T47D (cell line): ENCODE data around the gene SMG6.

Experiments used
- DNase-seq, 2 experiments: peaks; one replicate each; pipeline versions ENCODE4 v3.0.0 to v3.0.0-alpha.2; 2011 to 2012; ENCODE audit warnings: low read depth in 1 of 2, low spot score in 1 of 2
- JUND ChIP-seq: IDR thresholded peaks from 2 replicates; pipeline ENCODE4 v1.6.1; 2012; ENCODE audit warnings: low read depth
- in situ Hi-C: cut with HindIII; loops from 2 replicates; pipeline ENCODE4 v1.10.0; 2016; ENCODE audit warnings: low sequenced_read_pairs, low pct_unique_long_range_greater_than_20kb

The SMG6 gene

DNA sequence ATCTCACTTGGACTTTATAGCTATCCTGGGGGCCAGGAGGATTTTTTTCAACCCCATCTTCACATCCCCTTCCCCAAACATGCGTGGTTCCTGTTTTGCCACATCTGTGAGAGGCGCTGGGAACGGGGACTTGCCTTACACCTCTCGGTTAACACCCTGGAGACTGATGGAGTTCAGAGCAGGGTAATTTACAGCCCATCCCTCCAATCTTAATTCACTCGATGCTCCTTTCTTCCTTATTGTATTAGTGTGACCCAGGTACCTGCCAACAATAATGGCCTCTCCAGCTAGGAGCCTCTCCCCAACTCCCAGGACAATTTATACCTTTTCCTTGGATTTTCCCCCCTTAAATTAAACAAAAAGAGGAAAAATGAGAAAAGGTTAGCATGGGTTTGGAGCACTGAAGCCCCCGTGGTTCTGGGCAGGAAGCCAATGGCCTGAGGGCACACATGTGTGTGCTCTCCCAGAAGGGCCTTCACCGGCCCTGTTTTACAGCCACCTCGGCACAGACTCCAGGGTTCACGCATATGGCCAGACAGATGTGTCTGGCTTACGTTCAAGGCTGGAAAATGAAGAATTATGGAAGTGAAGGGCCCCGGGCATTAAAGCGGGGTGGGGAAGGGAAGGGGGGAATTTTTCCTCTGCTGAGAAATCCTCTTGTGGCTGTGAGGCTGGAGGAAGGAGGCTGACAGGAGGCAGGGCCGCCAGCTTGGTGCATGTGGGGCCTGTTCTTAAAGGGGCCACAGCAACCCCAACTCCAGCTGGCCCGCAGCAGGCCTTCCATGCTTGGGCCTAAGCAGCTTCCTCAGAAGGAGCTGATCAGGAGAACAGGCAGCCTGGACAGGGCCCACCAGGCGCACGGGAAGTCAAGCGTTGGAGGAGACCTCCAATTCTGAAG, 227.2 kb downstream of the SMG6 start:
- no peak for TF ChIP-seq JUND
- in situ Hi-C loops, result no loop called here
- no peak for DNase-seq

GRCh38 chr17:2075336-2076086, 228.1 kb downstream of the SMG6 start:
- no peak for DNase-seq
- TF ChIP-seq JUND, result no peak
- in situ Hi-C loops, result no loop called here

DNA sequence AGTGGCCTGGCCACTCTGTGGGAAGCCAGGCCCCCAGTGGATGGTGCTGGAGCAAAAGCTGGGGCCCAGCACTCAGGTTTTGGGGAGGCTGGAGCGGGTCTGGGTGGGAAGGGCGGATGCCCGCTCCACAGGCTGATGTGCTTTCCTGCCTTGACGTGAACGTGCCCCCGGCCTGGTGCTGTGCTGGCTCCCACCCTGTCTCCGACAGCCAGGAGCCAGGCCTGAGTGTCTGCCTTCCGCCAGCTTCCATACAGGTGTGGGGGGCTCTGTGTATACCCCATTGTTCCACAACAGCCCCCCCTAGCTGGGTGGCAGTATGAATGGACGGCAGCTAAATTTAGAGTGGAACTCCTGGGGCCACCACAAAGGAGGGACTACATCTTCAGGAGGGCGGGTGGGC, 228.7 kb downstream of the SMG6 start:
- no peak for DNase-seq
- in situ Hi-C loops, result no loop called here
- no peak for TF ChIP-seq JUND

DNA sequence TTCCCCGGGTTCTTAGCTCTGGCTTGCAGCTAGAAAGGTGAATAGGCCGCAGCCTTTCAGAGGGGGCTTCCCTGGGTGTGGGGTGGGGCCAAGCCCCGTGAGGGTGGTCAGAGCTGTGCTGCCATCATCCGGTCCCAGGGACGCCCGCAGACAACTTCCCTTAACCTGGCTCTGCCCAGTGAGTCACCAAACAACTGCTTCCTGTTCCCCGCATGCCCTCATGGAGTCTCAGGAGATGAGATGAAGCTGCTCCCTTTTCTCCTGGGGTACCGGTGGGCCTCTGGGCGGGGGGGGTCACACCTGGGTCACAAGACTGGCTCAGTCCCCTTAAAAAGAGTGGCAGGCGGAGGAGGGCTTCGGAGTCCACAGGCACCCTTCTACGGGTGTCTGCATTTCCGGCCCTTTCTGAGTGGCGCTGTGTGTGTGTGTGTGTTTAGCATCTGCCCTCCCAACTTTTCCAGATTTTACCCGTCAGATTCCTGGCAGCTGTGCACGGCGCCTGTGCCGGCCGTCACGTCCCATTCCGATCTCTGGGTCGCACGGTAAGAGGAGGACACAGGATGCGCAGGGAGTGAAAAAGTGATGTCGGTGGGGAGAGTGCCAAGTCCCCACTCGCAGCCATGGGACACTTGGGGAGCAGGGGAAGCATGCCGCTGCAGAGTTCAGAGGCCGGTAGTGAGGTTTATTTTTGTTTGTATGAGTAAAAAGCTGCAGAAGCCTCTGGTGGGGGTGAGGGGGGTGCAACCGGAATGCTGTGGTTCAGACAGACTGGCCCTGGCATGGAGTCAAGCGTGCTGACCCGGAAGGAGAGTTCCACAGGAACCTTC, 231.9 kb downstream of the SMG6 start:
- TF ChIP-seq JUND, result no peak
- in situ Hi-C loops, result no loop called here
- no peak for DNase-seq

- in situ Hi-C loops, result no loop called here
- TF ChIP-seq JUND, result no peak
- DNase-seq, result no peak
These were observed 232.6 kb downstream of the SMG6 start for GRCh38 chr17:2071024-2071385.

DNA sequence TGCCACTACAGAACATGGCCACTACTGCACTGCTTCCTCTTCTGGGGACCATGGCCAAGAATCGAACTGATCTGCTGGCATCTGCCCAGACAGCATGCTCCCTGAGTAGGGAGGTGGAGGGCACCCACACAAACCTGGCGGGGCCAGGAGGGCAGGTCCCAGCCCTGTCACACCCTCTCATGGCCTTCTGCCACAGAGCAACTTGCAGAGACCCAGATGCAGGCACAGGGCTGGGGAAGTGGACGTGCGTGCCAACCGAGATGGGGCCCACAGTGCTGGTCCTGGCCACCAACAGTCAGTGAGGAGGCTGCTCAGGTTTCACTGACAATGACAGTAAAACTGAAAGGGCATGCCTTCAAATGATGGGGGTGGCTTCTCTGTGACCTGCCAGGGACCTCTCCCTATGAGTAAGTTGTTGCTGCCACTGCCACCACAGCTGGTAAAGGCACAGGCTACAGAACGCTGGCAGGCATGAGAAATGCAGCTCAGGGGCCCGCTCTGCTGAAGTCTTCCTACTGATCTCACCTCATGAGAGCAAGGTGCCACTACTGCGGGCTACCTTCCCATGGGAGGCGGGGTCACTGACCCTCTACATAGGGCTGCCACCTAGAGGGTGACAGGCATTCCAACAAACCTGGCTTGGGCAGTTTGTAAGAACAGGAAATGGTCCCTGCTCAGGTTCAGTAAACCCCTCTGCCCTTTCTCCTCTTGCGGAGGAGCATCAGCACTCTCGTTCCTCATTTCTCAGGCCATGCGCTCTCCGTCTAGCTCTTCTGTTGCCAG, 233.2 kb downstream of the SMG6 start:
- no peak for TF ChIP-seq JUND
- no peak for DNase-seq
- in situ Hi-C loops, result no loop called here

DNA sequence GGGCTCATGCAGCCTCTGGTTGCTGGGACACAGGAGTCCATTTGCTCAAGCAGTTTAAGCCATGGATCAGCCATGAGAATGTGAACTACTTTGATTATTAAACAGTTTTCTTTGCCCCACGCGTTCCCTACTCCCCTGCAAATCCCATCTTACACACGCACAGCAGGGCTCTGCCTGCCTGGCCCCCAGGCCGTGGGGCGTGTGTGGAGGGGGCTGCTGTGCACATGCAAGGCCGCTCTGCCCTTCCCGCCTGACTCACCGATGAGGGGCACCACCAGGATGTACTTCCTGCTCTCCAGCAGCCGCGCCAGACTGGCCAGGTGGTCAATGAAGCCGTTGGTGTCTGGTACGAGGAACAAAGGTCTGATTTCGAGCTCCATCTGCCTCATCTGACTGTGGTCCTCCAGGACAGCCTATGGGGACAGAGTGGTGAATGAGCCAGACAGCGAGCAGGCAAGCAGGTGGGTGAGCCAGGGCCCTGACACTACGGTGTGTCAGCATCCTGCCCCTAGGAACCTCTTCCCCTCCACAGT, 235.0 kb downstream of the SMG6 start:
- no peak for DNase-seq
- TF ChIP-seq JUND, result no peak
- in situ Hi-C loops, result no loop called here

DNA sequence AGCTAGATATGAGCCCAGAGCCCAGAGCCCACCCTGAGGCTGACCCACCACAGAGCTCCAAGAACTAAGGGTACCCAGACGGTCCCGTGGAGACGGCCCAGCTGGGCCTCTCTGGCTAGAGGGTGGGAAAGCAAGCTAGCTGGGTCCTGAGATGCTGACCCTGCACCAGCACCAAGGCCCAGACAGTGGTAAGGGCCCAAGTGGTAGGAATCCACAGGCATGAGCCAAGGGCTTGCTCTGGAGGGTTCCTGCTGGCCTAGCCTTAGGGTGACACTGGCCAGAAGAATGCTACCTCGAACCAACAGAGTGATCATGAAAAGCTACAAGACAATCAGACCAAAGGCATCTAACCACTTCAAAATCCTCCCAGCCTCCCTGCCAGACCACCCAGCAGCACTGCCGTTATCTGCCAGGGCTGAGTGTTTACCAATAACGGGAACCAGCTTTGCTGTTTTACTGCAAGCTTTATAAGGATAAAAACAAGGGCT, 235.5 kb downstream of the SMG6 start:
- in situ Hi-C loops, result no loop called here
- no peak for DNase-seq
- no peak for TF ChIP-seq JUND

GRCh38 chr17:2067608-2068024, 236.0 kb downstream of the SMG6 start:
- in situ Hi-C loops, result no loop called here
- no peak for TF ChIP-seq JUND
- no peak for DNase-seq

DNA sequence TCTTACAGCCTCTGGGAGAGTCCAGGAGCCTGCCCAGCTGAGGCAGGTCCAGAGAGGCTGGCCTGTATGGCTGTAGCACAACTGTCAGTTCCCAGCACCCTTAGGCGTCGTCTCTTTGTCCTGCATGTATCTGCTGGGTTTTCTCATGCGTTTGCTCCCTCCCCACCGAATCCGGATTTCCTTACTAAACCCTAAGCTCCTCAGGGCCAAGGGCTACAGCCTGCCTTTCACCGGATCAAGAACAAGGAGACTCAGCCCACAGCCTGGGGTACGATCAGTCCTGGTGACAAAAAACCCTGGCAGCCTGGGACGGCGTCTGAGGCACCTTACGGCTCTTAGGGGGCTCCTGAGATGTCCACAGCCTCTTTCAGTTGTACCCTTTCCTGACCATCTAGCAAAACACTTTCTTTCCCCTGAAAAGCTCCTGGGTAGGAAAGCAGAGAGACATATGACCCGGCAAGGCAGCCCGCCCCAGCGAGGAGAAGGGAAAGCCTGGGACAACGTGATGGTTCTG, 236.5 kb downstream of the SMG6 start:
- in situ Hi-C loops, result no loop called here

GRCh38 chr17:2065949-2066400, 237.6 kb downstream of the SMG6 start:
- in situ Hi-C loops, result no loop called here
- no peak for TF ChIP-seq JUND
- DNase-seq, result no peak

More for the DNA sequence above, 236.5 kb downstream of the SMG6 start:
- no peak for DNase-seq
- no peak for TF ChIP-seq JUND
